Measurements from ENCODE around the gene MTURN. TPM values are rescaled to one million over a fixed set of nuclear protein-coding genes. Genes with fewer than 3 reads are reported as not detected.

MTURN gene
- total and polyA plus RNA-seq, 2 donors (not counting 1 experiment from before 2014, with no cell fraction given), result 4.5 to 13.9 TPM

DNA sequence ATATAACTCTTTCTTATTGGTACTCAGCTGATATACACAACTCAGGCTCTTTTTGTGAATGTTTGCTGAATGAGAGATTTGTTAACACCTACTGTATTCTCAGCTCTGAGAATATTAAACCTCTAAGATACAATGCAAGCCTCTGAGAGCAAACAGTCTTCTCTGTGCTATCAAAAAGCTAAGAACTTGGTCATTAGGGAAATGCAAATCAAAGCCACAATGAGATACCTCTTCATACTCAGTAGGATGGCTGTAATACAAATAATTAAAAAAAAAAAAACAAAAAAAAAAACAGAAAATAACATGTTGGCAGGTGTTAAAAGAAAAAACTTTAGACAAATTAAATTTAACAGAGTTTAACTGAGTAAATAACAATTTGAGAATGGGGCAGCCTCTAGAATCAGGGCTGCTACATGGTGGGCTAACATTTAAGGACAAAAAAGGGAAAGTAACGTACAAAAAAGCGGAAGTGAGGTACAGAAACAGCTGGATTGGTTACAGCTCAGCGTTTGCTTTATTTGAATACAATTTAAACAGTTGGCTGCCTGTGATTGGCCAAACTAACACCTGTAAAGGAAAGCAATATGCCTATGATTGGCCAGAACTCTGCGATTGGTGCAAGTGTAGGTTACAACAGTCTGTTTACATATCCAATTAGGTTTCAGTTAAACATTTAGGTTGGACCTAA, 14.8 kb upstream of the MTURN start:
- no peak for ATAC-seq (ENCODE audit: low read depth)
- no peak overlapping the region for H3K27ac ChIP-seq (ENCODE audit: low read length in 2 of 2)
- H3K27ac Mint-ChIP-seq, result no peak overlapping the region
- CTCF ChIA-PET, result interaction anchor here (1.2 kb wide), 1 partner anchor 9 kb away, joined by 3 read pairs; no protein-coding TSS in a partner anchor
- H4K20me1 ChIP-seq (ENCODE audit: control insufficient read depth, insufficient read depth, low read length, poor library complexity, severe bottlenecking), result no peaks in the 10 kb centered on the region
- H3K4me1 Mint-ChIP-seq, result peaks cover 9% of the 10 kb centered on the region
- peaks cover under 1 to 6% of the 10 kb centered on the region in 2 donors for H3K4me1 ChIP-seq (ENCODE audit: control insufficient read depth in 2 of 2, insufficient read depth in 2 of 2, low read length in 2 of 2)
- H3K79me2 ChIP-seq (ENCODE audit: control insufficient read depth, insufficient read depth, low read length), result no peaks in the 10 kb centered on the region
- no peaks in the 10 kb centered on the region for H3K9me3 Mint-ChIP-seq (ENCODE audit: insufficient read depth)
- intact Hi-C loops (cut with micrococcal nuclease), result no loop called here
- DNase-seq, result no peak
- no peak overlapping the region for H3K9ac ChIP-seq (ENCODE audit: low read length)
- POLR2A ChIA-PET, result interaction anchor here (0.7 kb wide), 1 partner anchor 552 kb away, joined by 3 read pairs; no protein-coding TSS in a partner anchor
- 74% methylated on average over 3 of the region's 4 CpGs for whole genome bisulfite sequencing (ENCODE audit: insufficient coverage)
- no peak overlapping the region for H3K4me3 ChIP-seq (ENCODE audit: control extremely low read depth in 1 of 5, extremely low read depth in 1 of 5, insufficient read depth in 1 of 5, low read depth in 2 of 5, low read length in 4 of 5)
- H3K27me3 Mint-ChIP-seq, result no peaks in the 10 kb centered on the region
- no peaks in the 10 kb centered on the region for H3K27me3 ChIP-seq (replicated peaks in 1 of 4; ENCODE audit: control extremely low read depth in 1 of 4, control insufficient read depth in 3 of 4, insufficient read depth in 4 of 4, low read length in 3 of 4)
- no peak overlapping the region for H3K4me2 ChIP-seq (replicated peaks; ENCODE audit: low read depth, low read length, poor library complexity, severe bottlenecking)
- H3K4me3 Mint-ChIP-seq, result no peak overlapping the region
- no peaks in the 10 kb centered on the region for H3K36me3 ChIP-seq (replicated peaks in 1 of 2; ENCODE audit: control extremely low read depth in 1 of 2, control insufficient read depth in 1 of 2, extremely low read depth in 1 of 2, insufficient read depth in 2 of 2, low read length in 1 of 2)
- peaks cover 0 to 3% (median 0%) of the 10 kb centered on the region in 3 donors for H3K9me3 ChIP-seq (ENCODE audit: control extremely low read depth in 1 of 3, control insufficient read depth in 2 of 3, insufficient read depth in 1 of 3, low read length in 2 of 3)
- no peak overlapping the region for H2AFZ ChIP-seq (ENCODE audit: insufficient read depth, low read depth, low read length, poor library complexity, severe bottlenecking)
- TF ChIP-seq CTCF (IDR thresholded peaks at IDR 0.05) (no peak), EZH2 (IDR thresholded peaks at IDR 0.05; ENCODE audit: borderline replicate concordance, insufficient read depth, low read depth, low read length, poor library complexity, severe bottlenecking) (no peak)

Measured in B cell (primary cell).